Fibroblast of gingiva (primary cell): Measurements from ENCODE around the gene STK24.
"Not testable (repeated sequence)": the region's sequence is repeated elsewhere in the genome, so short reads cannot be mapped to it uniquely, and the experiment has no call there.

Experiments
- DNase-seq: peaks from one replicate; pipeline ENCODE4 v3.0.0-alpha.2; 2011; ENCODE audit warnings: low read depth

The STK24 gene

GRCh38 chr13:98436233-98436910, 140.5 kb downstream of the STK24 start:
- DNase-seq, result no peak

GRCh38 chr13:98435376-98435775, 141.5 kb downstream of the STK24 start:
- no peak for DNase-seq

- DNase-seq, result no peak
Measured at GRCh38 chr13:98434060-98434459, 142.8 kb downstream of the STK24 start.

GRCh38 chr13:98433654-98434053, 143.3 kb downstream of the STK24 start:
- DNase-seq, result no peak

GRCh38 chr13:98432638-98433037, 144.3 kb downstream of the STK24 start:
- no peak for DNase-seq

- DNase-seq, result no peak
Measured at GRCh38 chr13:98429977-98430736, 146.8 kb downstream of the STK24 start.

GRCh38 chr13:98429531-98429930, 147.4 kb downstream of the STK24 start:
- DNase-seq, result no peak

GRCh38 chr13:98429081-98429480, 147.8 kb downstream of the STK24 start:
- no peak for DNase-seq

- DNase-seq, result no peak
Measured at GRCh38 chr13:98428256-98428966, 148.5 kb downstream of the STK24 start.

GRCh38 chr13:98427331-98427995, 149.4 kb downstream of the STK24 start:
- DNase-seq, result no peak

GRCh38 chr13:98423417-98423816, 153.5 kb downstream of the STK24 start:
- DNase-seq, result no peak

- DNase-seq, result no peak
Measured at GRCh38 chr13:98422046-98422445, 154.9 kb downstream of the STK24 start.

GRCh38 chr13:98420554-98421175, 156.2 kb downstream of the STK24 start:
- no peak for DNase-seq

GRCh38 chr13:98419786-98420553, 156.9 kb downstream of the STK24 start:
- DNase-seq, result no peak

GRCh38 chr13:98416408-98416807, 160.5 kb downstream of the STK24 start:
- no peak for DNase-seq

GRCh38 chr13:98415326-98416070, 161.4 kb downstream of the STK24 start:
- DNase-seq, result no peak

- no peak for DNase-seq
Measured at GRCh38 chr13:98413796-98414195, 163.1 kb downstream of the STK24 start.

- not testable (repeated sequence) for DNase-seq
Measured at GRCh38 chr13:98413278-98413677, 163.6 kb downstream of the STK24 start.

GRCh38 chr13:98411617-98412265, 165.2 kb downstream of the STK24 start:
- no peak for DNase-seq

GRCh38 chr13:98411013-98411412, 165.9 kb downstream of the STK24 start:
- DNase-seq, result no peak
